Measurements from ENCODE around the gene RCL1.

Gene RCL1

DNA sequence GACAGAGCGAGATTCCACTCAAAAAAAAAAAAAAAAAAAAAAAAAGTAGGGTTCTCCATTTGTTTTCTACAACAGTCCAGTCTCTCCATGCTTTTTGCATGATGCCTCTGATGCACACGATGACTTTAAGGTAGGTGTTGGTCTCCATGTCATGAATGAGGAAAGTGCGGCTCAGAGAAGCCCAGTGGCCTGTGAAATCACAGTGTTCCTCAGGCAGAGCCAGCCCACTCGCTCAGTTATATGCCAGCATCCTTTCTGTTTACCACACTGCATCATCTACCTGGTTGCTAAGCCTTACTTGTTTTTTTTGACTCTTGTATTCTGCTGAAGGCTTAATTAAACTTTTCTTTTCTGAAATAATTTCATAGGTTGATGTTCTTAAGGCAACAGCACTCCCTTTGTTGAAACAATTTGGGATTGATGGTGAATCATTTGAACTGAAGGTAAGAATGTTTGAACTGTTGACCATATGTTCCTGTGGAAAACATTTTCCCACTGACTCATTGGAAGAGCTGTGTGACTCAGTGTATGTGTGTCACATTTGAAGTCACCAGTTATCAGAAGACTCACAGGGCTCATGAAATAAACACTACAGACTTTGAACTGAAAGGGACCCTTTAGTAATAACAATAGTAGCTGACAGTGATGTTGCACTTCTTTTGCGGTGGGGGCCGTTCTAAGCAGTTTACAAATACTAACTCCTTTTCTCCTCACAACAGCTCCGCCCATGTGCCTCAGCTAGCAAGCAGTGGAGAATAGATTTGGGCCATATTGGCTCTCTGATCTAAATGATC lies 40.2 kb downstream of the RCL1 start:
- H3K27ac Mint-ChIP-seq: peak overlapping the region; percentile 73
- peaks cover 30% of the 10 kb centered on the region for H3K36me3 Mint-ChIP-seq (ENCODE audit: low read depth)
- H3K4me3 Mint-ChIP-seq: no peak overlapping the region
- DNase-seq (ENCODE audit: low spot score): peak; percentile 76
- no peaks in the 10 kb centered on the region for H3K9me3 Mint-ChIP-seq
- H3K27me3 Mint-ChIP-seq (ENCODE audit: low read depth): no peaks in the 10 kb centered on the region
- peaks cover 36% of the 10 kb centered on the region for H3K4me1 Mint-ChIP-seq (ENCODE audit: low read depth)

DNA sequence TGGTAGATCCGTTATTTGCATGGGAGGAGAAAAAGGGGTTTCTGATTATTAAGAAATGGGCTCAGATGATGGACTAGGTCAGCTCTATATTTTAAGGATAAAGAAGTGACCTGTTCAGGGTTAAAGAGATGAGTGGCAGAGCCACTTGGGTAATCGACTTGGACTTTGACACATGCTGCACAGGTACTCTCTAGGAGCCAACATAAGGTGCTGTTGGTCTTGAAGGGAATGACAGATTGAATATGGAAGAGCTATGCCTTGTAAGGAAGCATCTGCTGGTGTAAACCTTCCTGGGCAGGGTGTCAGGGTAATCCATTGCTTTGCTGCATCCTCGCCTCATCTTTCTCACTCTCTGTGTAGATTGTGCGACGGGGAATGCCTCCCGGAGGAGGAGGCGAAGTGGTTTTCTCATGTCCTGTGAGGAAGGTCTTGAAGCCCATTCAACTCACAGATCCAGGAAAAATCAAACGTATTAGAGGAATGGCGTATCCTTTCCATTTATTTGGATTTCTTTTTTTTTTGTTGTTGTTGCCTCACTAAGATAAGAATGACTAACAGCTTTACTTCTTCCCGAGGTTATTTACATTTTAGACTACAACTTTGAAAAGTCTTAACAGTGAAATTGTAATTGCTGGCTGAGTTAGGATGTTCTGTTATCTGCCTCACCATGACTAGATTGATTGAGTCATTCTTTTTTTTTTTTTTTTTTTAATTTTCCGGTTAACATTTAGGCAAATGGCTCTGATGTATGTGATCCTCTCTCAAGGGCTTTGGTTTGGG lies 41.2 kb downstream of the RCL1 start:
- Mint-ChIP-seq H3K27ac (peak overlapping the region; percentile 73), H3K27me3 (ENCODE audit: low read depth) (no peaks in the 10 kb centered on the region), H3K36me3 (ENCODE audit: low read depth) (peaks cover 34% of the 10 kb centered on the region), H3K4me3 (no peak overlapping the region), H3K4me1 (ENCODE audit: low read depth) (peaks cover 36% of the 10 kb centered on the region), H3K9me3 (no peaks in the 10 kb centered on the region)
- DNase-seq (ENCODE audit: low spot score): no peak

DNA sequence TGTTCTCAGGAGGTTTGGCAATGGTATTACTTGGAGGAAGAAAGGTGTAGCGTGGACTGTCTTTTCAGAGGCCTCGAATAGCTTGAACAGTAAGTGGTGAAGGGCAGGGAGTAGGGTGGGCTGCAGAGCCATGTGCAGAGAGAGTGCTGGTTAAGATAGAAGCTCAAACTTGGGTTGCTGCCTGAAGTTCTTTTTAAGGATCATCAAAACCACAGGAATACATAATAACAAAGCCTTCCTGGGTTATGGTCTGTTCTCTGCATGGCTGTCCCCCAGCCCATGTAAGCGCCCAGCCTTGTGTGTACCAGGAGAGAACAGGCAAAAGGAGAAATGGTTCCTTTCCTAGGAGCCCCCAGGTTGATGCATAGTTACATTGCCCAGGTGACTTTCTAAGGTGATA lies 43.9 kb downstream of the RCL1 start:
- Mint-ChIP-seq H3K36me3 (ENCODE audit: low read depth) (peaks cover 42% of the 10 kb centered on the region), H3K27ac (no peak overlapping the region), H3K4me1 (ENCODE audit: low read depth) (peaks cover 43% of the 10 kb centered on the region), H3K9me3 (no peaks in the 10 kb centered on the region), H3K27me3 (ENCODE audit: low read depth) (no peaks in the 10 kb centered on the region), H3K4me3 (no peak overlapping the region)
- DNase-seq (ENCODE audit: low spot score): no peak

DNA sequence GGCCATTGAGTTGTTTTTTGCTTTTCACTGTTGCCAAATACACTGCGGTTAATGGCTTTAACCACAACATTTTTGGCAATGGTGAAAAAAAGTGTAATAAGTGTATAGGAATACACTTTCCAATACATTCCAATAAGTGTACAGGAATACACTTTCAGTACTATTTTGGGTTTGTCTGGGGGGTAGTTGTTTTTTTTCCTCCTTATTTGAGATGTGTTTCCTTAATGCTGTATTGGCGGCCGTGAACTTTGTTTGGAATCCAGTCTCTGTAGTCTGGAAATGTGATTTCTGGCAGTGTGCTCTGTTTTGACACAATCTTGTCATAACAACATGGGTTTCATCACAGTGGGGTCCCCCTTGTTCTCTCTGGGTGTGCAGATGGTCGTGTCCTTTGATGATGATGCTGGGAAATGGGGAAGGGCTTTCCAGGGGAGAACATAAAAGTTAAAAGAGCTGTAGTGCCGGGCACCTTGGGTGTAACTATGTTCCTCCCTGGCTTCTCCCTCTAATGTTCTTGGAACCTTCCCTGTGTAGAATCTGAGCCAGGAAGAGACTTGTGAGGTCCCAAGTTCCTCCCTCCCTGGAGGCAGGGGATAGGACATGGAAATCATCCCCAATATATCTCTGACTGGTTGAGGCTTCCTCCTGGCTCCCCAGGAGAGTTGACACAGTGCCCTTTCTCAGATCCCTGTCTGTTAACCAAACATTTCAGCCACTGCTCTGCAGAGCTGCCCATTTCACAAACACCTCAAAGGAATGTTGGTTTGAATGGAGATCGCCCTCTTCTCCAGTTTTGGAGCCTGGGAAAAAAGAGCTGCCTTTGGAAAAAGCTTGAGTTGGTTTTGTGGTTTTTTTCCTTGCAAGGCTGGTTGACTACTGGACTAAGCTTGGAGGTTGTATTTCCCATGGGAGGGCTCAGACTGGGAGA lies 44.8 kb downstream of the RCL1 start:
- Mint-ChIP-seq H3K4me3 (no peak overlapping the region), H3K27me3 (ENCODE audit: low read depth) (no peaks in the 10 kb centered on the region), H3K9me3 (no peaks in the 10 kb centered on the region), H3K27ac (no peak overlapping the region), H3K36me3 (ENCODE audit: low read depth) (peaks cover 44% of the 10 kb centered on the region), H3K4me1 (ENCODE audit: low read depth) (peaks cover 41% of the 10 kb centered on the region)
- no peak for DNase-seq (ENCODE audit: low spot score)

DNA sequence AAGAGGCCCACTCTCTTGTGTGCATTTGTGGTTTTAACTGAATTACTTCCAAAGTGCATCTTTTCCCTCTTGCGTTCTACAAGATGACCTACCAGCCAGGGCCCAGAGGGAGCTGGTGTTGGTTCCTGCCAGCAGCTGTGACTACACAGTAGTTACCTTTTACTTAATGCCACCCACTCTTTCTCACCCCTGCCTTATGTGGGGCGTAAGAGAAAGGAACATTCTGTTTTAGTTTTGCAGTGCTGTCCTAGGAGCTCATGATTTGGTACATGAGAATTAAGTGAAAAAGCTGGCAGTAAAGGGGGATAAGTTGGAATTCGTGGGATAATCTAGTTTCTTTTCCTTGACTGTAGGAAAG lies 45.4 kb downstream of the RCL1 start:
- no peaks in the 10 kb centered on the region for H3K9me3 Mint-ChIP-seq
- peaks cover 36% of the 10 kb centered on the region for H3K4me1 Mint-ChIP-seq (ENCODE audit: low read depth)
- H3K36me3 Mint-ChIP-seq (ENCODE audit: low read depth): peaks cover 41% of the 10 kb centered on the region
- H3K27ac Mint-ChIP-seq: no peak overlapping the region
- H3K27me3 Mint-ChIP-seq (ENCODE audit: low read depth): no peaks in the 10 kb centered on the region
- DNase-seq (ENCODE audit: low spot score): no peak
- no peak overlapping the region for H3K4me3 Mint-ChIP-seq

DNA sequence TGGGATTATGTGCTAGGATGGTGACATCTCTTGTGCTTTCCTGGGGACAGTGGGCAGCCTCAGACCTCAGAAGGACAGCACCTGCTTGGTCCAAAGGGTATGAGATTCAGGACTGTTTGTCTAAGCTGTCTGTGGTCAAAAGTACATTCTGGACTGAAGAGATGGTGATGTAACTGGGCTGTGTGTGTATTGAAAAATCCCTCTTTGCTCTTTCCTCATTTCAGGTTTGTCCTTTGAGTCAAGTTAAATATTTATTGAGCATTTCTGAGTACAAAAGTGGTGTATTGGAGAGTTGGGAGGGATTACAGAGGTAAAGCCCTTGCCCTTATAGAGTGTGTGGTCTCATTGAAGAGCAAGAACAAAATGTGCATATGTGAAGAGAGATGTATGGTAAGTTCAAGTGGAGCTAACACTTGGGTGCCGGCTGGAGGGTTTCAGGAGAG lies 46.7 kb downstream of the RCL1 start:
- Mint-ChIP-seq H3K27me3 (ENCODE audit: low read depth) (no peaks in the 10 kb centered on the region), H3K9me3 (no peaks in the 10 kb centered on the region), H3K36me3 (ENCODE audit: low read depth) (peaks cover 37% of the 10 kb centered on the region), H3K4me1 (ENCODE audit: low read depth) (peaks cover 29% of the 10 kb centered on the region), H3K27ac (no peak overlapping the region), H3K4me3 (no peak overlapping the region)
- no peak for DNase-seq (ENCODE audit: low spot score)

DNA sequence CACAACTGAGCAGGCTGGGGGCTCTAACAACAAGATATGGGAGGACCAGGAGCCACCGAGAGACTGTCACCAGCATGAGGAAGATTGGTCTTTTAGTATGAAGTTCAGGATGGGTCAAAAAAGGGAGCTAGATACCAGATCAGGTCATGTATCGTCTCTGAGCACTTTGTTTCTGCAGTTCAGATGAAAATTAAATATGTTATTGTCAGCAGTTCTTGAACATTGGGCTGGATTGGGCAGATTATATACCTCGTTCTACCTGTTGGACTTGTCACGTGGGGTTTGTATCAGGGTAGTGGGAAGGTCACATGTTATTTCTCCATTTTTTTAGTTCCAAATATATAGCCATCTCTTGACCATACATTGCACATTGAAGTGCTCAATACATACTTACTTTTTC lies 47.3 kb downstream of the RCL1 start:
- Mint-ChIP-seq H3K9me3 (no peaks in the 10 kb centered on the region), H3K4me3 (no peak overlapping the region), H3K36me3 (ENCODE audit: low read depth) (peaks cover 38% of the 10 kb centered on the region), H3K27me3 (ENCODE audit: low read depth) (no peaks in the 10 kb centered on the region), H3K27ac (no peak overlapping the region), H3K4me1 (ENCODE audit: low read depth) (peaks cover 26% of the 10 kb centered on the region)
- no peak for DNase-seq (ENCODE audit: low spot score)

DNA sequence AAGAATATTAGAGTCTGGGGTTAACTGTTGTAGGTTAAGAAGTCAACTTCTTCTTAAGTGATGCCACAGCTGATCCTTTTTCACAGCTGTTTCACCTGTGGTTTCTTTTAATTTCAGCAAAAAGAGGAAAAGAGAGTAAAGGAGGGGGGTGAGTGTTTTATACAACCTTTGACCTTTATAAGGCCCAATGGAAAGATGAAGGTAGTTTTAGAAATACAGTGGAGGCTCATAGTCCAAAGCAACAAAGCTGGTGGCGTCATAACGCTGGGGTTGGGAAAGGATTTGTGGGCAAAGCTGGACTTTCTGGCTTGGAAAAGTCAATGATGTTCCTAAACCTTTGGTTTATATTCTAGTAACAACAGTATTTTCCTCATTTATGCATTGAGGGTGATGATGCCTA lies 49.5 kb downstream of the RCL1 start:
- Mint-ChIP-seq H3K27ac (no peak overlapping the region), H3K27me3 (ENCODE audit: low read depth) (no peaks in the 10 kb centered on the region), H3K4me1 (ENCODE audit: low read depth) (peaks cover 18% of the 10 kb centered on the region), H3K9me3 (no peaks in the 10 kb centered on the region), H3K36me3 (ENCODE audit: low read depth) (peaks cover 34% of the 10 kb centered on the region), H3K4me3 (no peak overlapping the region)
- DNase-seq (ENCODE audit: low spot score): no peak

DNA sequence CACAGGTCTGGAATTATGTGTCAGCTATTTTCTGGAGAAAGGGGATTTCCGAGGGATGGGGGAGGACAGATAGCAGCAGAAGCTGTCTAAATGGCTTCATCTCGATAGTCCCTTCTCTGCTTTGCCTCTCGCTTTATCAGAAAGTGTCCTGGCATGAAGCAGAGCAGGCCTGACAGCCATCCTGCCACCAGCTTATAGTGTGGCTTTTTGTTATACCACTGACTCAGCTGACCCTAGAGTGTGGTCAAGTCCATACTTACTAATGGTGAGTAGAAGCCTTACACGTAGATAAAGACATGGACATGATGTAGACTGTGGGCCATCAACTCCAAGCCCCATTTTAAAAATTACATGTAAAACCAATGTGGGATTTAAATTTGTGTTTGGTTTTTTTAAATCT lies 50.0 kb downstream of the RCL1 start:
- Mint-ChIP-seq H3K27me3 (ENCODE audit: low read depth) (no peaks in the 10 kb centered on the region), H3K4me3 (no peak overlapping the region), H3K36me3 (ENCODE audit: low read depth) (peaks cover 34% of the 10 kb centered on the region), H3K27ac (no peak overlapping the region), H3K9me3 (no peaks in the 10 kb centered on the region), H3K4me1 (ENCODE audit: low read depth) (peaks cover 18% of the 10 kb centered on the region)
- no peak for DNase-seq (ENCODE audit: low spot score)

DNA sequence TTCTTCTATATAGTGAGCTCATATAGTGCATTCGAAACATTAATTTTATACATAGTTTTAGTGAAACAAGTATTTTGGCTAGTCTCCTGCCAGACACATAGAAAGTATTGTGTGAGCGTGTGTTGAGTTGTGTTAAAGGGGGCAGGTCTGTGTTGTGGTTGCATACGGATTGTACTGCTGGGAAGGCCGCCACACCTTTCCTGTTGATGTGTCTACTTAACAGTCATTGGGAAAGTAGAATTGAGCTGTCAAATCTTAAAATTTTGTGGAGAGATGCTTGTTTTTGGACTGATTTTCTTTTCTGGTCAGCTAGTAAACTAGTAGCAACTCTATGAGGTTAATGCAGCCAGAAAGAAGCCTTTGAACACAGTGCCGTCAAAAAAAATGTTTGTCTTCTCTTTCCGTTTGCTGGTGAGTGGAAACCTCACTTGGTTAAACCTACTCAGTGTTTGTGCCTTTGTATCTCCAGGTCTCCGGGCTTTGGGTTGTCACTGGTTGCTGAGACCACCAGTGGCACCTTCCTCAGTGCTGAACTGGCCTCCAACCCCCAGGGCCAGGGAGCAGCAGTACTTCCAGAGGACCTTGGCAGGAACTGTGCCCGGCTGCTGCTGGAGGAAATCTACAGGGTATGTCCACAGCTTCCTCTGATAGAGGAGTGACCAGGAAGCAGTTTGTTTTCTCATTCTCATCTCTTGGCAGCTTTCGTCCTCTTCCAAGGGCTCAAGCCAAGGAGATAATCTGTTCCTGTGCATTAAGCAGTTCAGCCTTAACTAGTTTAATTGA lies 51.5 kb downstream of the RCL1 start:
- no peak for DNase-seq (ENCODE audit: low spot score)
- Mint-ChIP-seq H3K27ac (peak overlapping the region; percentile 1), H3K4me3 (no peak overlapping the region), H3K9me3 (no peaks in the 10 kb centered on the region), H3K4me1 (ENCODE audit: low read depth) (peaks cover 18% of the 10 kb centered on the region), H3K36me3 (ENCODE audit: low read depth) (peaks cover 27% of the 10 kb centered on the region), H3K27me3 (ENCODE audit: low read depth) (no peaks in the 10 kb centered on the region)

DNA sequence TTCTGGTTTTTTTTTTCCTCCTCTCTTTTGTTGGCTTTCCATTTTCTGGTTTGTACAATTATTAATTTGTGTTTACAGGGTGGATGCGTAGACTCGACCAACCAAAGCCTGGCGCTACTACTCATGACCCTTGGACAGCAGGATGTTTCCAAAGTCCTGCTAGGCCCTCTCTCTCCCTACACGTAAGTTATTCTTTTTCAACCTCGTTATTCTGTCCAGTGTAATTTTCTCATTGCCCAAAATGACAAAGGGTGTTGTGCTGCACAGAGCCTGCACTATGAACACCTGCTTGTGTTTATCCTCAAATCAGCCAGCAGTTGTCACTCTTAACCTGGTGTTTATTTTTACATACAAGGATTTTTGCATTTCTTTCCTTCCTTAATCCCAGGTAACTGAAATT lies 56.6 kb downstream of the RCL1 start:
- DNase-seq (ENCODE audit: low spot score): no peak
- peaks cover 23% of the 10 kb centered on the region for H3K36me3 Mint-ChIP-seq (ENCODE audit: low read depth)
- H3K4me1 Mint-ChIP-seq (ENCODE audit: low read depth): peaks cover 19% of the 10 kb centered on the region
- no peak overlapping the region for H3K27ac Mint-ChIP-seq
- H3K4me3 Mint-ChIP-seq: no peak overlapping the region
- no peaks in the 10 kb centered on the region for H3K27me3 Mint-ChIP-seq (ENCODE audit: low read depth)
- no peaks in the 10 kb centered on the region for H3K9me3 Mint-ChIP-seq

DNA sequence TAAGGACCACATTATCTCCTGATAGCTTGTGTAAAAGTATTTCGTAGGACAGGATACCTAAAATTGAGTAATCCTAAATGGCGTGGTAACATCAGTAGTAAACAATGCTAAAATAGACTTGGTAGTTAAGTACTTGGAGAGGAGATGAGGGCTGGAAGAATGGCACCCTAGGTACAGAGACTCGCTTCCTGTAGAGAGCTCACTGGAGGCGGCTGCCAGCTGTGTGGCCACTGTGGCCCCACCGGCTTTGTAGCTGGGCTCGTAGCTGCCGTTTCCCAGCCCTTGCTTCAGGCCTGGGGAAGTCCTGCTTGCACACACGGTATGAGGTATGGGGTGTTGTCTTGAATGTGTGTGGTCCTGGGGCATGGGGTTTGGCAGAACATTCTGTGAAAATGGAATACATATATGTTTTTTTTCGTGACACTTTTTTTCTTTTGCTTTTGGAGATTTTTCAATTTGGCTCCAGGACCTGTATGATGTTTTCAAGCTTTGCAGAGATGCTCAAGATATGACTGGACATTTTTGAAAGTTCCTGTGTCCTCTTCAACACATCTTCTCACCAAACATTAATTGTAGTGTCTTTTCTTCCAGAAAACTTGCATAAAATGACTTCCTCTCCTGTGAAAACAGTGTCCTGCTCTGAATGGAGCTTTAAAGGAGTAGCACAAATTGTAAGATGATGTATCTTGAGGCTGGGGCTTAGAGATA lies 58.0 kb downstream of the RCL1 start:
- peak overlapping the region; percentile 30 for H3K4me3 Mint-ChIP-seq
- H3K27me3 Mint-ChIP-seq (ENCODE audit: low read depth): no peaks in the 10 kb centered on the region
- H3K36me3 Mint-ChIP-seq (ENCODE audit: low read depth): peaks cover 17% of the 10 kb centered on the region
- no peaks in the 10 kb centered on the region for H3K9me3 Mint-ChIP-seq
- H3K27ac Mint-ChIP-seq: peak overlapping the region; percentile 82
- H3K4me1 Mint-ChIP-seq (ENCODE audit: low read depth): peaks cover 25% of the 10 kb centered on the region
- no peak for DNase-seq (ENCODE audit: low spot score)

DNA sequence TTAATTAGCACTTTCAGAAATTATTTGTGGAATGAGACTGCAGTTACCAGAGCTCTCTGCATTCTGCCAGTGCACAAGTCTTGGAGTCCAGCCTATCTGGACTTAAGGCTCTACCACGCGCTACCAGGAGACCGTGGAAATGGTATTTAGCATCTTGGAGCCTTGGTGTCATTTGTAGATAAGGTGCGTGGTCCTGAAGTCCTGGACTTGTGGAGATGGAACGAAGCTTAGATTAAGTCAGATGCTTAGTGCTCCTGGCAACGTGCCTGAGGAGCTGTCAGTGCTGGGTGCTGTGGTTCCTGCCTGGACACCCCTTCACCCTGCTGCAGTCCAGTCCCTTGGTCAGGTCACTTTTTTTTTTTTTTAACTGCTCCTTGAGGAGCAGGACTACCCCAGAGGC lies 59.7 kb downstream of the RCL1 start:
- Mint-ChIP-seq H3K9me3 (no peaks in the 10 kb centered on the region), H3K4me3 (no peak overlapping the region)

More for the DNA sequence above, 59.7 kb downstream of the RCL1 start:
- Mint-ChIP-seq H3K27me3 (ENCODE audit: low read depth) (no peaks in the 10 kb centered on the region), H3K27ac (peak overlapping the region; percentile 15), H3K4me1 (ENCODE audit: low read depth) (peaks cover 36% of the 10 kb centered on the region), H3K36me3 (ENCODE audit: low read depth) (peaks cover 26% of the 10 kb centered on the region)
- DNase-seq (ENCODE audit: low spot score): no peak
